Liver (tissue), 9 donors: Measurements from ENCODE around the gene STX7. TPM values are rescaled to one million over a fixed set of nuclear protein-coding genes. Genes with fewer than 3 reads are reported as not detected.

ENCODE experiments used
- DNase-seq: peaks from one replicate; pipeline ENCODE4 v3.0.0-alpha.2; 2017; ENCODE audit warnings: low spot score
- H3K27ac ChIP-seq, 2 donors: one replicate each; pipeline ENCODE4 v1.7.0; 2013; ENCODE audit warnings: inconsistent platforms in 2 of 2, low read length in 2 of 2, control low read depth in 1 of 2, low read depth in 1 of 2, mild to moderate bottlenecking in 1 of 2
- H3K27me3 ChIP-seq, 4 donors: one replicate each; pipeline versions ENCODE4 v1.6.1 to v1.7.0; 2013; ENCODE audit warnings: low read length in 3 of 4, inconsistent platforms in 1 of 4, mild to moderate bottlenecking in 1 of 4, moderate library complexity in 1 of 4; ENCODE audit not compliant: control insufficient read depth in 4 of 4, insufficient read depth in 4 of 4
- H3K36me3 ChIP-seq, 4 donors: one replicate each; pipeline versions ENCODE4 v1.6.1 to v1.7.0; 2013; ENCODE audit warnings: low read length in 3 of 4, mild to moderate bottlenecking in 3 of 4, low read depth in 1 of 4, moderate library complexity in 1 of 4; ENCODE audit not compliant: control insufficient read depth in 4 of 4, insufficient read depth in 3 of 4
- H3K4me1 ChIP-seq, 4 donors: one replicate each; pipeline versions ENCODE4 v1.6.1 to v1.7.0; 2013; ENCODE audit warnings: low read length in 3 of 4, mild to moderate bottlenecking in 3 of 4, moderate library complexity in 1 of 4; ENCODE audit not compliant: control insufficient read depth in 4 of 4, insufficient read depth in 4 of 4
- H3K4me3 ChIP-seq, 3 donors: one replicate each; pipeline versions ENCODE4 v1.6.1 to v1.7.0; 2013; ENCODE audit warnings: low read length in 3 of 3, control low read depth in 1 of 3, low read depth in 1 of 3, mild to moderate bottlenecking in 1 of 3
- H3K9ac ChIP-seq, 2 donors: one replicate each; pipeline ENCODE4 v1.7.0; 2013; ENCODE audit warnings: low read length in 2 of 2, mild to moderate bottlenecking in 2 of 2, moderate library complexity in 2 of 2, control low read depth in 1 of 2, low read depth in 1 of 2
- H3K9me3 ChIP-seq, 4 donors: one replicate each; pipeline versions ENCODE4 v1.6.1 to v1.7.0; 2013; ENCODE audit warnings: low read length in 3 of 4; ENCODE audit not compliant: control insufficient read depth in 4 of 4
- EGR1 ChIP-seq, 2 donors: IDR thresholded peaks; 2 replicates each; pipeline ENCODE4 v1.6.1; 2016 to 2018; ENCODE audit warnings: antibody characterized with exemption in 2 of 2, low read depth in 2 of 2
- FOXA1 ChIP-seq: IDR thresholded peaks from 2 replicates; pipeline ENCODE4 v1.6.1; 2016; ENCODE audit warnings: antibody characterized with exemption
- FOXA2 ChIP-seq: IDR thresholded peaks from 2 replicates; pipeline ENCODE4 v1.6.1; 2016; ENCODE audit warnings: antibody characterized with exemption
- GABPA ChIP-seq, 2 donors: IDR thresholded peaks in 1 of 2; conservative IDR thresholded peaks in 1 of 2; 2 replicates each; pipeline ENCODE4 v1.6.1; 2016; ENCODE audit warnings: antibody characterized with exemption in 2 of 2, mild to moderate bottlenecking in 1 of 2, moderate library complexity in 1 of 2
- HNF4A ChIP-seq, 2 donors: conservative IDR thresholded peaks; 2 replicates each; pipeline ENCODE4 v1.6.1; 2016; ENCODE audit warnings: antibody characterized with exemption in 2 of 2, mild to moderate bottlenecking in 2 of 2
- HNF4G ChIP-seq: IDR thresholded peaks from 2 replicates; pipeline ENCODE4 v1.6.1; 2016; ENCODE audit warnings: antibody characterized with exemption
- JUND ChIP-seq, 2 donors: IDR thresholded peaks; 2 replicates each; pipeline ENCODE4 v1.6.1; 2016; ENCODE audit warnings: antibody characterized with exemption in 2 of 2
- NR2F2 ChIP-seq: IDR thresholded peaks from 2 replicates; pipeline ENCODE4 v1.6.1; 2016; ENCODE audit warnings: antibody characterized with exemption
- RAD21 ChIP-seq, 2 donors: IDR thresholded peaks; 2 replicates each; pipeline ENCODE4 v1.6.1; 2016; ENCODE audit warnings: antibody characterized with exemption in 2 of 2, mild to moderate bottlenecking in 2 of 2
- RXRA ChIP-seq, 2 donors: IDR thresholded peaks; 2 replicates each; pipeline ENCODE4 v1.6.1; 2017 to 2018; ENCODE audit warnings: antibody characterized with exemption in 2 of 2, mild to moderate bottlenecking in 1 of 2
- SP1 ChIP-seq: IDR thresholded peaks from 2 replicates; pipeline ENCODE4 v1.6.1; 2018; ENCODE audit warnings: antibody characterized with exemption, mild to moderate bottlenecking
- TAF1 ChIP-seq: conservative IDR thresholded peaks from 2 replicates; pipeline ENCODE4 v1.6.1; 2016; ENCODE audit warnings: antibody characterized with exemption, mild to moderate bottlenecking
- YY1 ChIP-seq: IDR thresholded peaks from 2 replicates; pipeline ENCODE4 v1.6.1; 2016; ENCODE audit warnings: antibody characterized with exemption, mild to moderate bottlenecking
- WGBS: extraction: QIAGEN DNeasy Blood & Tissue Kit; methylation state at CpG from one replicate; pipeline ENCODE4 v1.1.7; 2013; 5-methylcytosine and 5-hydroxymethylcytosine counted together
- polyA plus RNA-seq, 2 donors: library from polyadenylated mRNA; stranded (reverse) in 1 of 2; unstranded in 1 of 2; fragments of 200-250 nt in 1 of 2; fragments of >200 nt in 1 of 2; fragmentation: Nextera tagmentation in 1 of 2; extraction: Ambion mirVana in 1 of 2; gene quantifications; one replicate each; pipeline versions ENCODE4 v1.2.1 to v1.2.3, GENCODE V29; 2013 to 2015
- total RNA-seq, 2 donors: library from RNA; depleted of rRNA; stranded (reverse); fragments of >200 nt; gene quantifications; one replicate each; pipeline ENCODE4 v1.2.3, GENCODE V29; 2014
- TF ChIP-seq, protein P1 (sequence below): IDR thresholded peaks from 2 replicates; pipeline ENCODE4 v1.6.1; 2016; ENCODE audit warnings: antibody characterized with exemption
- TF ChIP-seq, protein P2 (sequence below): fragments of 150-350 bp; IDR thresholded peaks from 2 replicates; pipeline ENCODE4 v1.5.1; 2017; ENCODE audit warnings: improper control_type of control experiment, low read depth, low read length; ENCODE audit not compliant: missing input control
- TF ChIP-seq, protein P3 (sequence below): IDR thresholded peaks from 2 replicates; pipeline ENCODE4 v1.6.1; 2016; ENCODE audit warnings: antibody characterized with exemption, mild to moderate bottlenecking
- TF ChIP-seq, protein P4 (sequence below): IDR thresholded peaks from 2 replicates; pipeline ENCODE4 v1.6.1; 2016; ENCODE audit warnings: antibody characterized with exemption
- TF ChIP-seq, protein P5 (sequence below): IDR thresholded peaks from 2 replicates; pipeline ENCODE4 v1.6.1; 2016; ENCODE audit warnings: antibody characterized with exemption
- donor health status: healthy.
- donor health status: healthy.
- donor health status: healthy.
- donor health status: healthy.
- donor health status: healthy.

STX7 gene
- total and polyA plus RNA-seq, 4 donors: 7.5 to 20.0 (median 14.3) TPM

DNA sequence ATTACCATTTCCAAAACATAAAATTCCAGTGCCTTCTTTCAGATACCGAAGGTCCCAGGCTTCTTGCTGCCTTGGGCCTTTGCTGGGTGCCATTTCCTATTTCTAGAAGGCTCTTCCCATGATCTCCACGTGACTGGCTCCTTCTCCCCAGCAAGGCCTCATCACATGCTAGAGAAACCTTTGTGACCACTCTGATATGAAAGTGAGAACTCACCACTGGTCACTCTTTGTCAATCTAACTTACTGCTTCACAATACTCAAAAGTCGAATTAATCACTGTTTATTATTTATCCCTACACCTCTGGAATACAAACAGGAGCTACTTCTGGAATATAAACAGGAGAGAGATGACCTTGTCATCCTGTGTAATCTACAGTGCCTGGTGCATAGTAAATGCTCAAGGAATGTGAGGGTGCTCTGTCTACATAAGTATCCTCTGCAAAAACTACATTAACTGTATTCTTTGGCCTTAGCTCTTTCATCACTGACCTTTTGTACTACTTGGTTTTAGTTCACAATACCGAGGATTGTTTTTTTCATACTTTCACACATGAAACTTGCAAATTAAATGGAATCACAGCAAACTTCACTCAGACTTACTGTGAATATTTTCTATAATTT is 1.6 kb downstream of the STX7 start:
- DNase-seq: no peak
- H3K4me3 ChIP-seq: peak overlapping the region in 2 of 3 donors; percentile 78 to 92
- no peaks in the 10 kb centered on the region for H3K9me3 ChIP-seq
- peak overlapping the region in 1 of 2 donors; percentile 71 for H3K9ac ChIP-seq
- peak overlapping the region; percentile 8 to 23 for H3K27ac ChIP-seq
- no peak for TF ChIP-seq FOXA1
- TF ChIP-seq, protein P1, sequence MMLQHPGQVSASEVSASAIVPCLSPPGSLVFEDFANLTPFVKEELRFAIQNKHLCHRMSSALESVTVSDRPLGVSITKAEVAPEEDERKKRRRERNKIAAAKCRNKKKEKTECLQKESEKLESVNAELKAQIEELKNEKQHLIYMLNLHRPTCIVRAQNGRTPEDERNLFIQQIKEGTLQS: no peak
- no peak for TF ChIP-seq NR2F2
- no peak for TF ChIP-seq SP1
- TF ChIP-seq, protein P2, sequence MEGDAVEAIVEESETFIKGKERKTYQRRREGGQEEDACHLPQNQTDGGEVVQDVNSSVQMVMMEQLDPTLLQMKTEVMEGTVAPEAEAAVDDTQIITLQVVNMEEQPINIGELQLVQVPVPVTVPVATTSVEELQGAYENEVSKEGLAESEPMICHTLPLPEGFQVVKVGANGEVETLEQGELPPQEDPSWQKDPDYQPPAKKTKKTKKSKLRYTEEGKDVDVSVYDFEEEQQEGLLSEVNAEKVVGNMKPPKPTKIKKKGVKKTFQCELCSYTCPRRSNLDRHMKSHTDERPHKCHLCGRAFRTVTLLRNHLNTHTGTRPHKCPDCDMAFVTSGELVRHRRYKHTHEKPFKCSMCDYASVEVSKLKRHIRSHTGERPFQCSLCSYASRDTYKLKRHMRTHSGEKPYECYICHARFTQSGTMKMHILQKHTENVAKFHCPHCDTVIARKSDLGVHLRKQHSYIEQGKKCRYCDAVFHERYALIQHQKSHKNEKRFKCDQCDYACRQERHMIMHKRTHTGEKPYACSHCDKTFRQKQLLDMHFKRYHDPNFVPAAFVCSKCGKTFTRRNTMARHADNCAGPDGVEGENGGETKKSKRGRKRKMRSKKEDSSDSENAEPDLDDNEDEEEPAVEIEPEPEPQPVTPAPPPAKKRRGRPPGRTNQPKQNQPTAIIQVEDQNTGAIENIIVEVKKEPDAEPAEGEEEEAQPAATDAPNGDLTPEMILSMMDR: no peak
- TF ChIP-seq TAF1: no peak
- TF ChIP-seq YY1: no peak
- TF ChIP-seq JUND (IDR thresholded peaks at IDR 0.05): no peak
- TF ChIP-seq, protein P3, sequence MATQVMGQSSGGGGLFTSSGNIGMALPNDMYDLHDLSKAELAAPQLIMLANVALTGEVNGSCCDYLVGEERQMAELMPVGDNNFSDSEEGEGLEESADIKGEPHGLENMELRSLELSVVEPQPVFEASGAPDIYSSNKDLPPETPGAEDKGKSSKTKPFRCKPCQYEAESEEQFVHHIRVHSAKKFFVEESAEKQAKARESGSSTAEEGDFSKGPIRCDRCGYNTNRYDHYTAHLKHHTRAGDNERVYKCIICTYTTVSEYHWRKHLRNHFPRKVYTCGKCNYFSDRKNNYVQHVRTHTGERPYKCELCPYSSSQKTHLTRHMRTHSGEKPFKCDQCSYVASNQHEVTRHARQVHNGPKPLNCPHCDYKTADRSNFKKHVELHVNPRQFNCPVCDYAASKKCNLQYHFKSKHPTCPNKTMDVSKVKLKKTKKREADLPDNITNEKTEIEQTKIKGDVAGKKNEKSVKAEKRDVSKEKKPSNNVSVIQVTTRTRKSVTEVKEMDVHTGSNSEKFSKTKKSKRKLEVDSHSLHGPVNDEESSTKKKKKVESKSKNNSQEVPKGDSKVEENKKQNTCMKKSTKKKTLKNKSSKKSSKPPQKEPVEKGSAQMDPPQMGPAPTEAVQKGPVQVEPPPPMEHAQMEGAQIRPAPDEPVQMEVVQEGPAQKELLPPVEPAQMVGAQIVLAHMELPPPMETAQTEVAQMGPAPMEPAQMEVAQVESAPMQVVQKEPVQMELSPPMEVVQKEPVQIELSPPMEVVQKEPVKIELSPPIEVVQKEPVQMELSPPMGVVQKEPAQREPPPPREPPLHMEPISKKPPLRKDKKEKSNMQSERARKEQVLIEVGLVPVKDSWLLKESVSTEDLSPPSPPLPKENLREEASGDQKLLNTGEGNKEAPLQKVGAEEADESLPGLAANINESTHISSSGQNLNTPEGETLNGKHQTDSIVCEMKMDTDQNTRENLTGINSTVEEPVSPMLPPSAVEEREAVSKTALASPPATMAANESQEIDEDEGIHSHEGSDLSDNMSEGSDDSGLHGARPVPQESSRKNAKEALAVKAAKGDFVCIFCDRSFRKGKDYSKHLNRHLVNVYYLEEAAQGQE: no peak
- TF ChIP-seq HNF4A (conservative IDR thresholded peaks at IDR 0.05): no peak
- TF ChIP-seq HNF4G: no peak
- TF ChIP-seq, protein P4, sequence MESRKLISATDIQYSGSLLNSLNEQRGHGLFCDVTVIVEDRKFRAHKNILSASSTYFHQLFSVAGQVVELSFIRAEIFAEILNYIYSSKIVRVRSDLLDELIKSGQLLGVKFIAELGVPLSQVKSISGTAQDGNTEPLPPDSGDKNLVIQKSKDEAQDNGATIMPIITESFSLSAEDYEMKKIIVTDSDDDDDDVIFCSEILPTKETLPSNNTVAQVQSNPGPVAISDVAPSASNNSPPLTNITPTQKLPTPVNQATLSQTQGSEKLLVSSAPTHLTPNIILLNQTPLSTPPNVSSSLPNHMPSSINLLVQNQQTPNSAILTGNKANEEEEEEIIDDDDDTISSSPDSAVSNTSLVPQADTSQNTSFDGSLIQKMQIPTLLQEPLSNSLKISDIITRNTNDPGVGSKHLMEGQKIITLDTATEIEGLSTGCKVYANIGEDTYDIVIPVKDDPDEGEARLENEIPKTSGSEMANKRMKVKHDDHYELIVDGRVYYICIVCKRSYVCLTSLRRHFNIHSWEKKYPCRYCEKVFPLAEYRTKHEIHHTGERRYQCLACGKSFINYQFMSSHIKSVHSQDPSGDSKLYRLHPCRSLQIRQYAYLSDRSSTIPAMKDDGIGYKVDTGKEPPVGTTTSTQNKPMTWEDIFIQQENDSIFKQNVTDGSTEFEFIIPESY: no peak
- TF ChIP-seq RAD21 (IDR thresholded peaks at IDR 0.05): no peak
- no peak for TF ChIP-seq GABPA (IDR thresholded peaks at IDR 0.05 in 1 of 2, conservative IDR thresholded peaks at IDR 0.05 in 1 of 2)
- no peak for TF ChIP-seq FOXA2
- TF ChIP-seq RXRA (IDR thresholded peaks at IDR 0.05): no peak
- TF ChIP-seq, protein P5, sequence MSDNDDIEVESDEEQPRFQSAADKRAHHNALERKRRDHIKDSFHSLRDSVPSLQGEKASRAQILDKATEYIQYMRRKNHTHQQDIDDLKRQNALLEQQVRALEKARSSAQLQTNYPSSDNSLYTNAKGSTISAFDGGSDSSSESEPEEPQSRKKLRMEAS: no peak
- TF ChIP-seq EGR1 (IDR thresholded peaks at IDR 0.05; ENCODE audit: low read depth in 2 of 2): no peak
- WGBS: 39% methylated on average over 4 of the region's 4 CpGs
- no peaks in the 10 kb centered on the region for H3K36me3 ChIP-seq
- no peaks in the 10 kb centered on the region for H3K27me3 ChIP-seq
- H3K4me1 ChIP-seq: peaks cover 0 to 23% (median 15%) of the 10 kb centered on the region in 4 donors
